B cell (primary cell): ENCODE data around the gene ZFR2. TPM values are rescaled to one million over a fixed set of nuclear protein-coding genes. Genes with fewer than 3 reads are reported as not detected.

Source experiments
- ATAC-seq: fragments of 200-7000 bp; cut with Tn5 transposase; one replicate; pipeline ENCODE4 v1.10.0; 2021; ENCODE audit warnings: low read depth, mild to moderate bottlenecking, moderate number of reproducible peaks, moderate library complexity
- CTCF ChIA-PET: fragments of 350-600 bp; sonication (Branson Sonifier 250); formaldehyde crosslinking; loops from one replicate; lab custom pipeline; 2021; ENCODE audit warnings: antibody characterized with exemption, inconsistent platforms; lab: Charles Lee
- POLR2A ChIA-PET: fragments of 350-600 bp; sonication (Branson Sonifier 250); formaldehyde crosslinking; loops from one replicate; lab custom pipeline; 2021; ENCODE audit warnings: antibody characterized with exemption; lab: Charles Lee
- DNase-seq: peaks from one replicate; pipeline ENCODE4 v3.0.0; 2013
- H2AFZ ChIP-seq: 2 replicates; pipeline ENCODE4 v1.6.1; 2012; ENCODE audit warnings: mild to moderate bottlenecking, low read depth, low read length; ENCODE audit not compliant: insufficient read depth, poor library complexity, severe bottlenecking
- H3K27ac ChIP-seq, 2 donors: 1 replicate in 1 of 2; 2 replicates in 1 of 2; pipeline ENCODE4 v1.5.1; 2012 to 2013; ENCODE audit warnings: low read length in 2 of 2, mild to moderate bottlenecking in 2 of 2, moderate library complexity in 1 of 2
- H3K27me3 ChIP-seq, 4 experiments: fragments of 200-600 bp in 1 of 4; sonication (generic) in 1 of 4; replicated peaks in 1 of 4; 1 replicate in 2 of 4; 2 replicates in 2 of 4; pipeline versions ENCODE4 v1.6.1 to v1.7.0; 2013 to 2016; ENCODE audit warnings: low read length in 3 of 4, mild to moderate bottlenecking in 2 of 4, mixed read lengths in 1 of 4, moderate library complexity in 1 of 4; ENCODE audit not compliant: insufficient read depth in 4 of 4, control insufficient read depth in 3 of 4; ENCODE audit errors: control extremely low read depth in 1 of 4
- H3K36me3 ChIP-seq, 2 experiments: replicated peaks in 1 of 2; 1 replicate in 1 of 2; 2 replicates in 1 of 2; pipeline versions ENCODE4 v1.6.1 to v1.7.1; 2013; ENCODE audit warnings: low read length in 1 of 2; ENCODE audit not compliant: insufficient read depth in 2 of 2, control insufficient read depth in 1 of 2; ENCODE audit errors: control extremely low read depth in 1 of 2, extremely low read depth in 1 of 2
- H3K4me1 ChIP-seq, 2 donors: fragments of 200-600 bp in 1 of 2; sonication (generic) in 1 of 2; 1 replicate in 1 of 2; 2 replicates in 1 of 2; pipeline versions ENCODE4 v1.5.1 to v1.6.1; 2013 to 2017; ENCODE audit warnings: low read length in 2 of 2; ENCODE audit not compliant: control insufficient read depth in 2 of 2, insufficient read depth in 2 of 2
- H3K4me2 ChIP-seq: replicated peaks from 2 replicates; pipeline ENCODE3; 2012; ENCODE audit warnings: mild to moderate bottlenecking, low read depth, low read length; ENCODE audit not compliant: poor library complexity, severe bottlenecking
- H3K4me3 ChIP-seq, 5 experiments: fragments of 200-600 bp in 1 of 5; sonication (generic) in 1 of 5; 1 replicate in 3 of 5; 2 replicates in 2 of 5; pipeline versions ENCODE4 v1.5.1 to v1.7.0; 2011 to 2016; ENCODE audit warnings: low read length in 4 of 5, mild to moderate bottlenecking in 4 of 5, low read depth in 2 of 5, control low read depth in 1 of 5, moderate library complexity in 1 of 5; ENCODE audit not compliant: insufficient read depth in 1 of 5; ENCODE audit errors: control extremely low read depth in 1 of 5, extremely low read depth in 1 of 5
- H3K79me2 ChIP-seq: fragments of 200-600 bp; sonication (generic); one replicate; pipeline ENCODE4 v1.6.0; 2016; ENCODE audit warnings: low read length; ENCODE audit not compliant: control insufficient read depth, insufficient read depth
- H3K9ac ChIP-seq: fragments of 200-600 bp; sonication (generic); 2 replicates; pipeline ENCODE4 v1.6.1; 2017; ENCODE audit warnings: mild to moderate bottlenecking, low read length, moderate library complexity
- H3K9me3 ChIP-seq, 3 donors: one replicate each; pipeline versions ENCODE4 v1.6.1 to v1.7.1; 2013; ENCODE audit warnings: low read length in 2 of 3; ENCODE audit not compliant: control insufficient read depth in 2 of 3, insufficient read depth in 1 of 3; ENCODE audit errors: control extremely low read depth in 1 of 3
- H4K20me1 ChIP-seq: 2 replicates; pipeline ENCODE4 v1.6.0; 2012; ENCODE audit warnings: mild to moderate bottlenecking, low read length; ENCODE audit not compliant: insufficient read depth, control insufficient read depth, poor library complexity, severe bottlenecking
- H3K27ac Mint-ChIP-seq: one replicate; pipeline ENCODE4 v1.8.0; 2021; ENCODE audit warnings: mixed read lengths
- H3K27me3 Mint-ChIP-seq: one replicate; pipeline ENCODE4 v1.8.0; 2021; ENCODE audit warnings: mixed read lengths
- H3K4me1 Mint-ChIP-seq: one replicate; pipeline ENCODE4 v1.8.0; 2021; ENCODE audit warnings: mixed read lengths
- H3K4me3 Mint-ChIP-seq: one replicate; pipeline ENCODE4 v1.8.0; 2021; ENCODE audit warnings: mixed read lengths
- H3K9me3 Mint-ChIP-seq: one replicate; pipeline ENCODE4 v1.8.0; 2022; ENCODE audit warnings: mixed read lengths; ENCODE audit not compliant: insufficient read depth
- CTCF ChIP-seq: fragments of 200-600 bp; IDR thresholded peaks from one replicate; pipeline ENCODE4 v1.8.0; 2022; ENCODE audit warnings: antibody characterized with exemption, mild to moderate bottlenecking
- EZH2 ChIP-seq: IDR thresholded peaks from 2 replicates; pipeline ENCODE4 v1.6.1; 2012; ENCODE audit warnings: borderline replicate concordance, low read depth, mild to moderate bottlenecking, moderate library complexity, low read length; ENCODE audit not compliant: insufficient read depth, poor library complexity, severe bottlenecking
- WGBS: methylation state at CpG from one replicate; pipeline ENCODE4 v1.1.5; 2013; ENCODE audit warnings: missing lambda C conversion rate; ENCODE audit not compliant: insufficient coverage; 5-methylcytosine and 5-hydroxymethylcytosine counted together
- intact Hi-C: fragments of 100-400 bp; cut with micrococcal nuclease; formaldehyde crosslinking; loops from one replicate; pipeline ENCODE4 v1.10.0; 2022
- polyA plus RNA-seq: library from polyadenylated mRNA; depleted of rRNA; stranded (reverse); fragments of >200 nt; gene quantifications from 2 replicates; pipeline ENCODE4 v1.2.3, GENCODE V29; 2012
- total RNA-seq, 2 donors: library from RNA; stranded (reverse); fragments of 120-200 nt in 1 of 2; gene quantifications; 1 replicate in 1 of 2; 2 replicates in 1 of 2; pipeline versions ENCODE4 v1.2.3 to v1.2.4, GENCODE V29; 2013 to 2022

ZFR2 gene
- total and polyA plus RNA-seq, 2 donors (not counting 1 experiment from before 2014, with no cell fraction given) = 0.36 to 0.39 TPM

- Histone ChIP-seq H3K27me3 (peaks cover 0 to 4% (median 0%) of the 10 kb centered on the region in 4 experiments), H2AFZ (peak overlapping the region; percentile 79), H3K4me2 (peak overlapping the region; percentile 95), H3K79me2 (no peaks in the 10 kb centered on the region), H3K36me3 (no peaks in the 10 kb centered on the region), H3K9ac (peak overlapping the region; percentile 63), H4K20me1 (no peaks in the 10 kb centered on the region), H3K4me3 (peak overlapping the region in 4 of 5 experiments; percentile 33 to 65 (median 62)), H3K27ac (no peak overlapping the region), H3K4me1 (peaks cover 11 to 13% of the 10 kb centered on the region in 2 donors), H3K9me3 (peaks cover 0 to 29% (median 21%) of the 10 kb centered on the region in 3 donors)
- ATAC-seq (peak; percentile 15), DNase-seq (no peak)
- Mint-ChIP-seq H3K27me3 (no peaks in the 10 kb centered on the region), H3K4me3 (peak overlapping the region; percentile 79), H3K27ac (no peak overlapping the region), H3K4me1 (peaks cover 22% of the 10 kb centered on the region), H3K9me3 (peaks cover 12% of the 10 kb centered on the region)
- intact Hi-C loops = no loop called here
- no peak for TF ChIP-seq EZH2
- no peak for TF ChIP-seq CTCF
- ChIA-PET POLR2A (interaction anchor here (0.7 kb wide), 1 partner anchor 202 kb away, joined by 3 read pairs; no protein-coding TSS in a partner anchor), CTCF (no interaction called here)
- WGBS = under 1% methylated on average over 47 of the region's 47 CpGs
Observed at GRCh38 chr19:3785451-3785937, 83.3 kb downstream of the ZFR2 start.

GRCh38 chr19:3784607-3785450 lies 84.0 kb downstream of the ZFR2 start:
- H3K4me1 ChIP-seq = peaks cover 11 to 13% of the 10 kb centered on the region in 2 donors
- peaks cover 0 to 2% (median 0%) of the 10 kb centered on the region in 4 experiments for H3K27me3 ChIP-seq
- Mint-ChIP-seq H3K4me3 (peak overlapping the region; percentile 79), H3K4me1 (peaks cover 22% of the 10 kb centered on the region), H3K27ac (peak overlapping the region; percentile 20), H3K9me3 (peaks cover 12% of the 10 kb centered on the region), H3K27me3 (no peaks in the 10 kb centered on the region)
- no peak for TF ChIP-seq CTCF
- no peak for TF ChIP-seq EZH2
- H3K27ac ChIP-seq = no peak overlapping the region
- 35% methylated on average over 21 of the region's 25 CpGs for WGBS
- peaks cover 0 to 28% (median 21%) of the 10 kb centered on the region in 3 donors for H3K9me3 ChIP-seq
- H3K4me2 ChIP-seq = peak overlapping the region; percentile 95
- H3K9ac ChIP-seq = peak overlapping the region; percentile 63
- DNase-seq (peak; percentile 37), ATAC-seq (no peak)
- intact Hi-C loops = no loop called here
- no peaks in the 10 kb centered on the region for H3K36me3 ChIP-seq
- H4K20me1 ChIP-seq = no peaks in the 10 kb centered on the region
- ChIA-PET POLR2A (interaction anchor here (0.7 kb wide), 1 partner anchor 203 kb away, joined by 3 read pairs; no protein-coding TSS in a partner anchor), CTCF (interaction anchor here (1.0 kb wide), 1 partner anchor 37 kb away, joined by 3 read pairs; no protein-coding TSS in a partner anchor)
- peak overlapping the region; percentile 79 for H2AFZ ChIP-seq
- no peaks in the 10 kb centered on the region for H3K79me2 ChIP-seq
- H3K4me3 ChIP-seq = peak overlapping the region in 4 of 5 experiments; percentile 33 to 65 (median 62)
